Small intestine (tissue), 7 donors: ENCODE data around the gene KIF26B. TPM values are rescaled to one million over a fixed set of nuclear protein-coding genes. Genes with fewer than 3 reads are reported as not detected.

Source experiments
- DNase-seq, 2 donors: peaks; one replicate each; pipeline versions ENCODE4 v3.0.0 to v3.0.0-alpha.2; 2013
- FAIRE-seq: peaks from 2 replicates; lab custom pipeline; 2012; peaks lifted over from hg19 to GRCh38; lab: Jason Lieb, UNC
- H3K27ac ChIP-seq, 3 donors: one replicate each; pipeline ENCODE4 v1.5.1; 2013; ENCODE audit warnings: low read length in 2 of 3, mild to moderate bottlenecking in 2 of 3, control low read depth in 1 of 3, inconsistent platforms in 1 of 3, low read depth in 1 of 3, moderate library complexity in 1 of 3
- H3K27me3 ChIP-seq, 3 donors: one replicate each; pipeline ENCODE4 v1.6.1; 2013; ENCODE audit warnings: low read length in 3 of 3, inconsistent platforms in 1 of 3; ENCODE audit not compliant: control insufficient read depth in 3 of 3, insufficient read depth in 3 of 3
- H3K36me3 ChIP-seq, 3 donors: one replicate each; pipeline ENCODE4 v1.6.1; 2013; ENCODE audit warnings: low read length in 3 of 3, inconsistent platforms in 1 of 3, low read depth in 1 of 3, mild to moderate bottlenecking in 1 of 3, moderate library complexity in 1 of 3; ENCODE audit not compliant: control insufficient read depth in 3 of 3, insufficient read depth in 2 of 3
- H3K4me1 ChIP-seq, 3 donors: one replicate each; pipeline ENCODE4 v1.6.1; 2013; ENCODE audit warnings: low read length in 2 of 3, inconsistent platforms in 1 of 3, low read depth in 1 of 3, mild to moderate bottlenecking in 1 of 3, moderate library complexity in 1 of 3; ENCODE audit not compliant: control insufficient read depth in 3 of 3, insufficient read depth in 2 of 3
- H3K4me3 ChIP-seq, 3 donors: one replicate each; pipeline ENCODE4 v1.5.1; 2013; ENCODE audit warnings: low read length in 3 of 3, control low read depth in 1 of 3, inconsistent platforms in 1 of 3, low read depth in 1 of 3, mild to moderate bottlenecking in 1 of 3, moderate library complexity in 1 of 3
- H3K9me3 ChIP-seq, 2 donors: one replicate each; pipeline ENCODE4 v1.6.1; 2013; ENCODE audit warnings: low read depth in 1 of 2, low read length in 1 of 2; ENCODE audit not compliant: control insufficient read depth in 2 of 2, insufficient read depth in 1 of 2
- WGBS, 3 donors: extraction: QIAGEN DNeasy Blood & Tissue Kit; methylation state at CpG; one replicate each; pipeline ENCODE4 v1.1.7; 2013; 5-methylcytosine and 5-hydroxymethylcytosine counted together
- polyA plus RNA-seq, 4 donors: library from polyadenylated mRNA; stranded (reverse) in 3 of 4; unstranded in 1 of 4; fragments of 200-250 nt in 3 of 4; fragments of 120-200 nt in 1 of 4; gene quantifications; one replicate each; pipeline versions ENCODE4 v1.2.1 to v1.2.3, GENCODE V29; 2013
- donor health status: healthy with polysubstance abuse.
- donor health status: control.
- donor health status: control.
- donor health status: Bipolar disorder and iron deficiency.
- donor health status: healthy.

The KIF26B gene
- polyA plus RNA-seq, 4 donors: 0.27 to 4.0 (median 1.3) TPM; not detected in 1

DNA sequence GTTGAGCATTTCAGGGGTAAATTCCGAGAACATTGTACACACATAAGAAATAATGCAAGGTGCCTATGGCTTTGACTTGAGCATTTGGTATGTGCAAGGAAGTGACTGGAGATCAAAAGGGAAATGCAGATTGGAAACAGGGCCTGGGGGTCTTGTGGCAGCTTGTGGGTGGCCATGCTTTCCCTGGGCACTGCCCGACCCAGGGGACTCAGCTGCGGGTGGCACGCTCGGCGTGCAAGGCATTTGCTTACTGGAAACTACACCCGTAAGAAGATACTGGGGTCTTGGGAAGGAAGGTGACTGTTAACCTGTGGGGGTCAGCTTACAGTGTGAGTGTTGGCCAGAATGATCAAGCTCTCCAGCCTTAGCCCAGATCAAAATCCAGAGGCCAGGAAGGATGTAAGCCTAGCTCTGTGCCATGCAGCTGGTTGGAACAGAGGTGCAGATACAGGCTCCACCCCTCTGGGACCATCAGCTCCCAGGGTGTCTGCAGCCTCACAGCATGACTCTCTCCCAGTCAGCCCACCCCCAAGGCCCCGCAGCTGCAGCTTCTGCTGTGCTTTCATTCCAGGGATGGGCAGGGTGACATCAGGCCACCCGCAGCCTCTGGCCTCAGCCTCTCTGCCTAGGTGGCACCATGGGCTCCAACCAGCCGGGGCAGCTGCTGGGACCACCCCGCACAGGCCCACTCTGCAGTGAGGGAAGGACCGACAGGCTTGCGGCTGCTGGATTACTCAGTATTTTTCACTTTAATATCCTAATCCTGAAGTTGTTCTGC is 55.1 kb downstream of the KIF26B start:
- WGBS, 3 donors: 91 to 95% (median 92%) methylated on average over 13 of the region's 13 CpGs
- Histone ChIP-seq H3K27ac (no peak overlapping the region), H3K4me3 (no peak overlapping the region), H3K27me3 (no peaks in the 10 kb centered on the region), H3K4me1 (no peaks in the 10 kb centered on the region), H3K36me3 (no peaks in the 10 kb centered on the region), H3K9me3 (peaks cover 0 to 28% of the 10 kb centered on the region in 2 donors)
- FAIRE-seq: no peak
- no peak for DNase-seq

DNA sequence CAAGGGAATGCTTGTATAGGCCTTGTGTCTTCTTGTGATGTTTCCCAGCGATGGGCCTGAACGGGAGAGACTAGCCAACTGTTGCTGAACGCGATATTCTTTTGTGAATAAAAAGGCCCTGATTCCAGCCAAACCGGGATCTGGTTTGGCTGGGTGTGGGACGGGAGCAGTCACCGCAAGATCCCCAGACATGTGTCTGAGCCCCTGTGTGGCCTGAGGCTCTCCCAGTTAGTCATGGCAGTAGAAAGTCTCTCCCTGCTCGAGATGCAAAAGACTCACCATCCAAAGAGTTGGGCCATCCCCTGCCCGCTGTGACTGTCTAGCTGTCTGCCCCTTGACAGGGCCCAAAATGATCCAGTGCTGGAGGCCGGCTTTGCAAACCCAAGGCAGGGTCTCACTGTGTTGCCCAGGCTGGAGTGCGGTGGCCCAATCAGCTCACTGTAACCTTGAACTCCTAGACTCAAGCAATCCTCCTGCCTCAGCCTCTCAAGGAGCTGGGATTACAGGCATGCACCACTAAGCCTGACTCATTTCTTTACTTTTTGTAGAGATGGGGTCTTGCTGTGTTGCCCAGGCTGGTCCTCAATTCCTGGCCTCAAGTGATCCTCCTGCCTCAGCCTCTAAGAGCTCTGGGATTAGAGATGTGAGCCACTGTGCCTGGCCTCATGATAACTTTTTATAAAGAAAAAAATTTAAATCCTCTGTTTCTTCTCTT is 56.4 kb downstream of the KIF26B start:
- no peaks in the 10 kb centered on the region for H3K27me3 ChIP-seq
- H3K9me3 ChIP-seq: peaks cover 0 to 23% of the 10 kb centered on the region in 2 donors
- H3K4me3 ChIP-seq: no peak overlapping the region
- DNase-seq (no peak), FAIRE-seq (no peak)
- H3K36me3 ChIP-seq: no peaks in the 10 kb centered on the region
- no peaks in the 10 kb centered on the region for H3K4me1 ChIP-seq
- no peak overlapping the region for H3K27ac ChIP-seq
- 84 to 88% (median 84%) methylated on average over 11 of the region's 11 CpGs for WGBS, 3 donors

GRCh38 chr1:245211761-245212160 is 57.0 kb downstream of the KIF26B start:
- WGBS, 3 donors: 92 to 96% (median 93%) methylated on average over 10 of the region's 10 CpGs
- DNase-seq (no peak), FAIRE-seq (no peak)

GRCh38 chr1:245212221-245212710 is 57.5 kb downstream of the KIF26B start:
- FAIRE-seq (no peak), DNase-seq (no peak)
- Histone ChIP-seq H3K27me3 (no peaks in the 10 kb centered on the region), H3K36me3 (no peaks in the 10 kb centered on the region), H3K4me3 (no peak overlapping the region), H3K9me3 (peaks cover 0 to 13% of the 10 kb centered on the region in 2 donors), H3K27ac (no peak overlapping the region), H3K4me1 (no peaks in the 10 kb centered on the region)
- 88 to 94% (median 92%) methylated on average over 15 of the region's 15 CpGs for WGBS, 3 donors

More at GRCh38 chr1:245211761-245212160, 57.0 kb downstream of the KIF26B start:
- no peaks in the 10 kb centered on the region for H3K27me3 ChIP-seq
- H3K36me3 ChIP-seq: no peaks in the 10 kb centered on the region
- peaks cover 0 to 18% of the 10 kb centered on the region in 2 donors for H3K9me3 ChIP-seq
- no peak overlapping the region for H3K4me3 ChIP-seq
- H3K27ac ChIP-seq: no peak overlapping the region
- no peaks in the 10 kb centered on the region for H3K4me1 ChIP-seq

DNA sequence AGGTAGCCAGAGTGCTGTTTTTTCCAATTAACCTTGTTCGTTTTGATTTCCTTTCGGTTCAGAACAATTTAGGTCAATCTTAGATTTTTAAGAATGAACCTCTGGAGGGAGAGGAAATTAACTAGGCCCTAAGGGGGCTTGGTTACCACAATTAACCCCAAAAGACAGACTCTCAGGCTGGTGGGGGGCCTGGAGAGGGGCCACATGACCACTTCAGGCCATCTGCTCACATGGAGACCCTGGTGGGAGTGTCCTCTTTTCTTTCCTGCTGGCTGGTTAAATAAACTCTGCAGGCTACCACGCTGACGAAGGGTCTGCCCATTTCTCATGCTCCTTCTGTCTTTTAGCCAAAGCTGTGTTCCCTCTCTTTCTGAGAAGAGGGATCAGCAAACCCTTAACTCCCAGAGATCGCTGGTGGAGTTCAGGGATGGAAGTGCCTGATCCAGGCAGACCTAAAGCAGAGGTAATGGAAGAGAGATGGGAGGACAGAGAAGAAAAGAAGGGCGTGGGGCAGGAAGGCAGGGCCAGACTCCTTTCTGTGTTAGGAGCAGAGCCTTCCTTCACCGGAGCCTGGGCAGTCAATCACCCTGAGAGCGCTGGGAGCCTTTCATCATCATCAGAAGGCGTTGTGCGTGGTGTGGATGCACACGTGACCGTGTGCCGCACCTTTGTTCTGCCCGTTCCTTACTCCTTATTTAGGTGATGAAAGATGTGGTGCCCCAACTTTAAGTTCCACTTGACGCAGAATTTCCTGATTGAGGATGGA is 58.5 kb downstream of the KIF26B start:
- Histone ChIP-seq H3K9me3 (peaks cover 0 to 4% of the 10 kb centered on the region in 2 donors), H3K4me3 (no peak overlapping the region), H3K36me3 (no peaks in the 10 kb centered on the region), H3K4me1 (no peaks in the 10 kb centered on the region), H3K27me3 (no peaks in the 10 kb centered on the region), H3K27ac (no peak overlapping the region)
- DNase-seq: no peak
- no peak for FAIRE-seq
- 81 to 87% (median 85%) methylated on average over 15 of the region's 15 CpGs for WGBS, 3 donors

- DNase-seq: no peak
- H3K36me3 ChIP-seq: no peaks in the 10 kb centered on the region
- no peak overlapping the region for H3K4me3 ChIP-seq
- no peaks in the 10 kb centered on the region for H3K4me1 ChIP-seq
- FAIRE-seq: no peak
- H3K27me3 ChIP-seq: no peaks in the 10 kb centered on the region
- H3K9me3 ChIP-seq: no peaks in the 10 kb centered on the region
- 75 to 79% (median 77%) methylated on average over 8 of the region's 8 CpGs for WGBS, 3 donors
- H3K27ac ChIP-seq: no peak overlapping the region
These were observed 60.3 kb downstream of the KIF26B start for GRCh38 chr1:245215071-245215470.

DNA sequence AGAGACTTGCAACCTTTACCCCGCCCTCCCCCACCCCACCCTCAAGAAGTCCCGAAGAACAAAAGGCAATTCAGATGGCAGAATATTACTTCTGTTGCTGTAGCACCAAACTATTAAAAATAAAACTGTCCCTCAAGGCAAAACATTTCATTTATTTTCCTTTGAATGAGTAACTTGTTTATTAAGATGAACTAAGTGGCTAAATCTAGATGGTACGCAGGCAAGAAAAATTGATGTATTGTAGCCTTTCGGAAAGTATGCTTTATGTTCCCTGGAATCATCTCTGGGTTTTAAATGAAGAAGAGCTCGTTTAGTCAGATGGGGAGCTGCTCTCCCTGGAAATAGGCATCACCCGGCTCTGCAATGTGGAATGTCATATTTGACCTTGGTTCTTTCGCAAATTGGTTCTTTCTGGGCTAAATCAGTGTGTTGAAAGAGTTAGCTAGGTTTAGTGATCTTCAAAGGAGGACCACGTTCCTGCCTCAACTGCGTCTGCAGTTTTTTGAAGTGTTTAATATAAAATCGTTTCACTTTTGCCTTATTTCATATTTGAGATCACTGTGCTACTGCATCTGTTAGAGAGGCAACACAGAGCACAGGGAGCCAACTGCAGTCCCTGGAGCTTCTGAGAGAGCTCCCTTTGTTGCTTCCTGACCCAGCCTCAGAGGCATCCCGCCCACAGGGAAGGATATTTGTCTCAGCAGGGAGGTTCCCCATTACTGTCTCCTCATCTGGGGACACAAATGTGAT is 61.8 kb downstream of the KIF26B start:
- Histone ChIP-seq H3K27me3 (no peaks in the 10 kb centered on the region), H3K4me3 (no peak overlapping the region), H3K36me3 (no peaks in the 10 kb centered on the region), H3K27ac (no peak overlapping the region), H3K4me1 (no peaks in the 10 kb centered on the region), H3K9me3 (no peaks in the 10 kb centered on the region)
- 37 to 51% (median 38%) methylated on average over 11 of the region's 11 CpGs for WGBS, 3 donors
- FAIRE-seq: no peak
- DNase-seq: no peak
